Neuron (in vitro differentiated cells): ENCODE results near the gene PREX1.

Source experiments
- H2AFZ ChIP-seq: one replicate; pipeline ENCODE4 v1.6.1; 2013; ENCODE audit warnings: low read depth, mild to moderate bottlenecking, inconsistent platforms, low read length, moderate library complexity
- H3K27me3 ChIP-seq: one replicate; pipeline ENCODE4 v1.6.1; 2013; ENCODE audit warnings: low read length; ENCODE audit not compliant: insufficient read depth
- H3K36me3 ChIP-seq: one replicate; pipeline ENCODE4 v1.6.1; 2013; ENCODE audit warnings: low read length; ENCODE audit not compliant: insufficient read depth
- H3K4me1 ChIP-seq: one replicate; pipeline ENCODE4 v1.6.1; 2013; ENCODE audit warnings: low read length; ENCODE audit not compliant: insufficient read depth
- H3K4me3 ChIP-seq: 2 replicates; pipeline ENCODE4 v1.5.1; 2013; ENCODE audit warnings: mild to moderate bottlenecking, low read length, moderate library complexity
- H3K9me3 ChIP-seq: one replicate; pipeline ENCODE4 v1.6.1; 2013; ENCODE audit warnings: low read length

PREX1 gene

DNA sequence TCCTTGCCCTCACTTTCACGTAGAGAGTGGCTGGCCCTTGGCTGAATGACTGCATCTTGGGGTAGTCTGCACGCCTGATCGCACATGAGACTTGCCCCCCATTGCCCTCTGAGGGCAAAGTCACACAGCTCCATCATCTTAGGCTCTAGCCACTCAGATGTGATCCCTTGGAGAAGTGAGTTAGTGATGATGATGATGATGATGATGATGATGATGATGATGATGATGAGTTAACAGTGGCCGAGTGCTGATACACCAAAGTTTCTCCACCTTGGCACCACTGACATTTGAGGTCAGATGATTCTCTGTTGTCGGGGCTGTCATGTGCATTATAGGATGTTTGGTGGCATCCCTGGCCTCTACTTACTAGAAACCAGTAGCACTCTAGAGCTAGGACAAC lies 84.0 kb downstream of the PREX1 start:
- H3K4me1 ChIP-seq: peaks cover 19% of the 10 kb centered on the region
- no peak overlapping the region for H2AFZ ChIP-seq
- H3K9me3 ChIP-seq: no peaks in the 10 kb centered on the region
- H3K4me3 ChIP-seq: no peak overlapping the region
- H3K27me3 ChIP-seq: no peaks in the 10 kb centered on the region
- peaks cover 38% of the 10 kb centered on the region for H3K36me3 ChIP-seq

- H3K4me3 ChIP-seq: no peak overlapping the region
- H3K4me1 ChIP-seq: peaks cover 12% of the 10 kb centered on the region
- no peak overlapping the region for H2AFZ ChIP-seq
- H3K27me3 ChIP-seq: no peaks in the 10 kb centered on the region
- no peaks in the 10 kb centered on the region for H3K9me3 ChIP-seq
- H3K36me3 ChIP-seq: peaks cover 41% of the 10 kb centered on the region
These were observed 84.7 kb downstream of the PREX1 start for GRCh38 chr20:48742912-48743680.

- Histone ChIP-seq H3K4me1 (peaks cover 12% of the 10 kb centered on the region), H3K4me3 (no peak overlapping the region), H3K27me3 (no peaks in the 10 kb centered on the region), H3K36me3 (peaks cover 41% of the 10 kb centered on the region), H2AFZ (no peak overlapping the region), H3K9me3 (no peaks in the 10 kb centered on the region)
These were observed 85.6 kb downstream of the PREX1 start for GRCh38 chr20:48742233-48742632.

DNA sequence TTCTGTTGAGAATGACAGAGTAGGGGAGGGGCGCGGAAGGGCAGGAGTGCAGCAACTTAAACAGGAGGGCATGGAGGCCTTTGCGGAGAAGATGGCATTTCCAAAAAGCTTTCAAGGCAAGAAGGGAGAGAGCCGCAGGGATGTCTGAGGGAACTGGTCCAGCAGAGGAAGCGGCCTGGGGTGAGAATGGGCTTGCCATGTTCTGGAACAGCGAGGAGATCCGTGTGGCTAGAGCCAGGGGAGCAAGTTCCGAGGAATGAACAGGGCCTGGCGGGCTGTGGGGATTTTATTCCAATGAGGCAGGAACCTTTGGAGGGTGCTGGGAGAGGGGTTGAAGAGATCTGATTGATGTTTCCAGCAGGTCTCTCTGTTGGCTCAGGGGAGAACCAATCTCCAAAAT lies 86.1 kb downstream of the PREX1 start:
- no peaks in the 10 kb centered on the region for H3K27me3 ChIP-seq
- no peaks in the 10 kb centered on the region for H3K9me3 ChIP-seq
- H3K36me3 ChIP-seq: peaks cover 41% of the 10 kb centered on the region
- H3K4me3 ChIP-seq: no peak overlapping the region
- H3K4me1 ChIP-seq: peaks cover 10% of the 10 kb centered on the region
- no peak overlapping the region for H2AFZ ChIP-seq

GRCh38 chr20:48740712-48741111 lies 87.1 kb downstream of the PREX1 start:
- Histone ChIP-seq H2AFZ (no peak overlapping the region), H3K4me3 (no peak overlapping the region), H3K36me3 (peaks cover 50% of the 10 kb centered on the region), H3K4me1 (peaks cover 10% of the 10 kb centered on the region), H3K27me3 (no peaks in the 10 kb centered on the region), H3K9me3 (no peaks in the 10 kb centered on the region)

DNA sequence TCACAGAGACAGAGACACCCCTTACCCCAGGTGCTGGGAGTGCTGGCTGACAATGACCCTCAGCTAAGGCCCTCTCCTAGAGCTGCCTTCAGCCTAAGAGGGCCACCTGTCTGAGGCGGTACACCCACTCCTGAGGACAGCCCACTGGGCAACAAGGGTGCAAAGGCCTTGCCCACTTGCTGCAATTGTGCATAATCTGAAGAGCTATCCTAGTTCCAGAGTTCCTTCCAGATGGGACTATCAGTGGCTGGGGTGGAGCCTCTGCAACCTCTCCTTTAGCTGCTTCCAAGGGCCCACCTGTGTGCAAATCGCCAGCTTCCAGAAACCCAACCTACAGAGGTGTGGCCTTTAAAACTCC lies 87.5 kb downstream of the PREX1 start:
- no peaks in the 10 kb centered on the region for H3K9me3 ChIP-seq
- no peak overlapping the region for H3K4me3 ChIP-seq
- peaks cover 10% of the 10 kb centered on the region for H3K4me1 ChIP-seq
- H3K36me3 ChIP-seq: peaks cover 54% of the 10 kb centered on the region
- no peaks in the 10 kb centered on the region for H3K27me3 ChIP-seq
- H2AFZ ChIP-seq: no peak overlapping the region

- Histone ChIP-seq H3K4me1 (peaks cover 10% of the 10 kb centered on the region), H3K36me3 (peaks cover 54% of the 10 kb centered on the region), H3K4me3 (no peak overlapping the region), H2AFZ (no peak overlapping the region), H3K27me3 (no peaks in the 10 kb centered on the region), H3K9me3 (no peaks in the 10 kb centered on the region)
These were observed 88.2 kb downstream of the PREX1 start for GRCh38 chr20:48739395-48740291.

DNA sequence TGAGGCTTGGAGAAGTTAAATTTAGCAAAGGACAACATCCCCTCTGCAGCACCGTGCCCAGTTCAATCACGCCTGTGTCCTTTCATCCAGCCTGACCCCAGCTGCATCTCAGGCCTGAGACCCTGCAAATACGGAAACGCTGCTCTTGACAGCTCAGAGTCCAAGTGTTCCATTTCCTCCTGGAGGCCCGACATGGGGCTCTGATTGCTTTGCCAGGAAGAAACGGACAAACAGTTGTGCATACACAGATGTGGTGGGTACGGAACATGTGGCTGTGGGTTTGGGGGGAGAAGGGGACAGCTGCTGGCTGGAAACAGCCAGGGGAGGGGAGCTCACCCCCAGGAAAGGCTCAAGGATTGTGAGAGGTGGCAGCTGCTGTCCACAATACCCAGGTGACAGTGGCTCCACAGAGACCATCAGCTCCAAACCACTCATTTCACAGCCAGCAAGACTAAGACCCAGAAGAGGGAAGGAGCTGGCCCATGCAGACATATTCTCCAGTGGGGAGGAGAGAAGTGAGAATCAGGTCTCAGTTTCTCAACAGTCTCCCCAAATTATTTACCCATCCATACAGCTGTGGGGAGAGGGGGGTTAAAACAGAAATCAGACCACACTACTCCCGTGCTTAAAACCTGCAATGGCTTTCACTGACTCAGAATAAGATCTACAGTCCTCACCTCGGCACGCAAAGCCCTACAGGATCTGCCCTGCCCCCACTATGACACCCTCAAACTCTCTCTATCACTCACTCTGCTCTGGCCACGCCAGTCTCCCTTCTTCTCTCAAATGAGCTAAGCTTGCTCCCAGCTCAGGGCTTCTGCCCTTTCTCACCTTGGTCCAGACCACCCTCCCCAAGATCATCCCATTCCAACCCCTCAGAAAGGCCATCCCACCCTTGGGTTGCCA lies 89.1 kb downstream of the PREX1 start:
- no peak overlapping the region for H3K4me3 ChIP-seq
- no peaks in the 10 kb centered on the region for H3K9me3 ChIP-seq
- H3K36me3 ChIP-seq: peaks cover 49% of the 10 kb centered on the region
- H2AFZ ChIP-seq: no peak overlapping the region
- H3K4me1 ChIP-seq: peaks cover 10% of the 10 kb centered on the region
- H3K27me3 ChIP-seq: no peaks in the 10 kb centered on the region

DNA sequence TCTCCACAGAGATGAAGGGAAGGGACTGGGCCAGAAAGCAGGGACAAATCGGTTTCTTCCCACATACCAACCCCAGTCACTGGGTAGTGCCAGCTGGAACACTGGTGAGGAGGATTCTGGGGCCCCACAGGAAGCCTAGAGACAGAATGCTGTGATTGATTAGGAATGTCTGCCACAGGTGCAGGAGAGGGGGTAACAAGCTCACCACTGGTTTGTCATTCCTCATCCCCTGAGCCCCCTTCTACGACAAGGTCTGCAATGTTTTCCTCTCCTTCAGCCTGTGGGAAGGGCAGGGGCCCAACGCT lies 89.8 kb downstream of the PREX1 start:
- no peaks in the 10 kb centered on the region for H3K27me3 ChIP-seq
- H2AFZ ChIP-seq: no peak overlapping the region
- no peaks in the 10 kb centered on the region for H3K9me3 ChIP-seq
- peaks cover 10% of the 10 kb centered on the region for H3K4me1 ChIP-seq
- peaks cover 46% of the 10 kb centered on the region for H3K36me3 ChIP-seq
- no peak overlapping the region for H3K4me3 ChIP-seq

DNA sequence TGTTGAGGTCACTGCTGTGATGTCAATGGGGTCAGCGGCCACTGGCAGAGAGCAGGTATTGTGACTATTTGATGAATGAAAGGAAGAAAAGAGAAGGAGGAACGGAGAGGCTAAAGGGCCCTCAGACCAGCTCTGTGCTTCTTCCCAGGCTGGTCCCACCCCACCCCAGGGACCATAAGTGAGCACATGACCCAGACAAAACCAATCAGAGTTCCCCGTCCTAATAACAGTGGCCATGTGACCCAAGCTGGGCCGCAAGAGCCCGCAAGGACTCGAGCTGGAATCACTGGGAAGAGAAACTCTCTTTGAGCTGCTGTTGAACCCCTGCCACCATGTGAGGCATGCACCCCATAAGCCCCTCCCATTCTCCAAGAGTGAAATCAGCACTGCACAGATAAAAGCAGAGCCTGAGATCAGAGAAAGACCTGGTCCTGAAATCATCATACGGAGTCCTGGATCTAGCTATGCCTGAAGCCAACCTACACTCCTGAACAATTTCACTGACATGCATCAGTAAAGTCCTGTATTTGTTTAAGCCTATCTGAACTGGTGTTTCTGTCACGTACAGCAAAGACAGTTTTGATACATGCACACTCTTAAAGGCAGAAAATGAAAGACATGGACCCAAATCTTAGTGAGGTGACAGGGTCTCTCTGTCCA lies 90.2 kb downstream of the PREX1 start:
- H2AFZ ChIP-seq: no peak overlapping the region
- H3K9me3 ChIP-seq: no peaks in the 10 kb centered on the region
- H3K27me3 ChIP-seq: no peaks in the 10 kb centered on the region
- H3K4me1 ChIP-seq: peaks cover 10% of the 10 kb centered on the region
- no peak overlapping the region for H3K4me3 ChIP-seq
- peaks cover 46% of the 10 kb centered on the region for H3K36me3 ChIP-seq

DNA sequence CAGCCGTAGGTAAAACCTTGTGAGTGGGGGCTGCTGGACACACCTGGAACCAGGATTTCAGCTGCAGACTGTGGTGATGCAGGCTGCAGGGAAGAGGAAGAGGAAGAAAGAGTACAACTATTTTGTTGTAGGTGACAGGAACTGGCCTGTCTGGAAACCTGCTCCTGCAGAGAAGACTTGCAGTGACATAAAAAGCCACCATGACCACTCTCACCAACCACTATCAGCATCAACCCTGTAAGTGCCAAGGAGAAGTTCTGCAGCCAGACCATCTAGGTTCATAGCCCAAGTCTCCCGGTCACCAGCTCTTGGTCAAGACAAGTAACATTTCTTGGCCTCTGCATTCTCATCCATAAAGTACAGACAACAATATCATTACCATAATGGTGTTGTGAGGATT lies 91.2 kb downstream of the PREX1 start:
- Histone ChIP-seq H3K4me3 (no peak overlapping the region), H3K36me3 (peaks cover 45% of the 10 kb centered on the region), H3K4me1 (peaks cover 10% of the 10 kb centered on the region), H3K9me3 (no peaks in the 10 kb centered on the region), H2AFZ (no peak overlapping the region), H3K27me3 (no peaks in the 10 kb centered on the region)

- Histone ChIP-seq H2AFZ (no peak overlapping the region), H3K36me3 (peaks cover 41% of the 10 kb centered on the region), H3K4me1 (peaks cover 10% of the 10 kb centered on the region), H3K27me3 (no peaks in the 10 kb centered on the region), H3K9me3 (no peaks in the 10 kb centered on the region), H3K4me3 (no peak overlapping the region)
These were observed 91.6 kb downstream of the PREX1 start for GRCh38 chr20:48736231-48736630.
